ENCODE measurements around the gene PEX5L.

DNA sequence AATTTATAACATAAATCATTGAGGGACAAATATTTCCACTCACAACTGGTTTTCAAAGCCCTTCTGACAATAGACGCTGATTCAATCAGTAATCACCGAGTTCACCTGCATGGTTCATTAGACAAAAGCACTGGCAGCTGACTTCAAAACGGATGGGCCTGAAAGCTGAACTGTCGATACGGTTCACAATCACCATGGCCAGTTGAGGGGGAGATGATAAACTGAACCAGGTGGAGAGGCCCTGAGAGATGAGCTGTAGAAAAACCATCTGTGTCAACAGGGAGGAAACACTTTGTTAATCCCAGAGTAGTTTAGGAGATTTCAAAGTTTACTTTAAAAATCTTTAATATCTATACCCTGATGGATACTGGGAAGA lies 75.0 kb downstream of the PEX5L start:
- TF ChIP-seq, protein P1, sequence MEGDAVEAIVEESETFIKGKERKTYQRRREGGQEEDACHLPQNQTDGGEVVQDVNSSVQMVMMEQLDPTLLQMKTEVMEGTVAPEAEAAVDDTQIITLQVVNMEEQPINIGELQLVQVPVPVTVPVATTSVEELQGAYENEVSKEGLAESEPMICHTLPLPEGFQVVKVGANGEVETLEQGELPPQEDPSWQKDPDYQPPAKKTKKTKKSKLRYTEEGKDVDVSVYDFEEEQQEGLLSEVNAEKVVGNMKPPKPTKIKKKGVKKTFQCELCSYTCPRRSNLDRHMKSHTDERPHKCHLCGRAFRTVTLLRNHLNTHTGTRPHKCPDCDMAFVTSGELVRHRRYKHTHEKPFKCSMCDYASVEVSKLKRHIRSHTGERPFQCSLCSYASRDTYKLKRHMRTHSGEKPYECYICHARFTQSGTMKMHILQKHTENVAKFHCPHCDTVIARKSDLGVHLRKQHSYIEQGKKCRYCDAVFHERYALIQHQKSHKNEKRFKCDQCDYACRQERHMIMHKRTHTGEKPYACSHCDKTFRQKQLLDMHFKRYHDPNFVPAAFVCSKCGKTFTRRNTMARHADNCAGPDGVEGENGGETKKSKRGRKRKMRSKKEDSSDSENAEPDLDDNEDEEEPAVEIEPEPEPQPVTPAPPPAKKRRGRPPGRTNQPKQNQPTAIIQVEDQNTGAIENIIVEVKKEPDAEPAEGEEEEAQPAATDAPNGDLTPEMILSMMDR (IDR thresholded peaks at IDR 0.05), result no peak
- TF ChIP-seq POLR2A (IDR thresholded peaks at IDR 0.05), result no peak

All from esophagus squamous epithelium (tissue), 4 donors.